NCI-H2081 (cell line): ENCODE results near the gene SDR9C7.
"Not testable (repeated sequence)": the region's sequence is repeated elsewhere in the genome, so short reads cannot be mapped to it uniquely, and the experiment has no call there.

Experiments
- DNase-seq, 2 experiments: peaks; one replicate each; lab custom pipeline; 2025; lab: John Stamatoyannopoulos, UW

The SDR9C7 gene

GRCh38 chr12:56916296-56916995 is 17.8 kb downstream of the SDR9C7 start:
- DNase-seq, result no peak

GRCh38 chr12:56914724-56915123 is 19.5 kb downstream of the SDR9C7 start:
- DNase-seq, result no peak

GRCh38 chr12:56914256-56914655 is 20.0 kb downstream of the SDR9C7 start:
- no peak for DNase-seq

GRCh38 chr12:56909403-56909802 is 24.8 kb downstream of the SDR9C7 start:
- not testable (repeated sequence) for DNase-seq

- DNase-seq, result no peak
Measured at GRCh38 chr12:56908136-56908535, 26.1 kb downstream of the SDR9C7 start.

- DNase-seq, result no peak
Measured at GRCh38 chr12:56905852-56906251, 28.4 kb downstream of the SDR9C7 start.

- DNase-seq, result no peak
Measured at GRCh38 chr12:56903374-56903773, 30.8 kb downstream of the SDR9C7 start.

- not testable (repeated sequence) for DNase-seq
Measured at GRCh38 chr12:56901313-56901712, 32.9 kb downstream of the SDR9C7 start.

- no peak for DNase-seq
Measured at GRCh38 chr12:56900583-56900982, 33.6 kb downstream of the SDR9C7 start.

- no peak for DNase-seq
Measured at GRCh38 chr12:56898938-56899337, 35.3 kb downstream of the SDR9C7 start.

GRCh38 chr12:56897844-56898361 is 36.3 kb downstream of the SDR9C7 start:
- no peak for DNase-seq

- no peak for DNase-seq
Measured at GRCh38 chr12:56896082-56896481, 38.1 kb downstream of the SDR9C7 start.

- DNase-seq, result no peak
Measured at GRCh38 chr12:56894698-56895368, 39.4 kb downstream of the SDR9C7 start.

GRCh38 chr12:56891885-56892284 is 42.3 kb downstream of the SDR9C7 start:
- DNase-seq, result not testable (repeated sequence)

GRCh38 chr12:56886319-56886718 is 47.9 kb downstream of the SDR9C7 start:
- DNase-seq, result no peak

GRCh38 chr12:56885316-56885715 is 48.9 kb downstream of the SDR9C7 start:
- no peak for DNase-seq

GRCh38 chr12:56884421-56884820 is 49.8 kb downstream of the SDR9C7 start:
- no peak for DNase-seq

- not testable (repeated sequence) for DNase-seq
Measured at GRCh38 chr12:56882407-56882806, 51.8 kb downstream of the SDR9C7 start.

- DNase-seq, result no peak
Measured at GRCh38 chr12:56880125-56880992, 53.8 kb downstream of the SDR9C7 start.

- DNase-seq, result not testable (repeated sequence)
Measured at GRCh38 chr12:56879240-56880124, 54.7 kb downstream of the SDR9C7 start.

- DNase-seq, result no peak
Measured at GRCh38 chr12:56878010-56878339, 56.2 kb downstream of the SDR9C7 start.
